Stimulated activated CD4-positive, alpha-beta T cell treated with anti-CD3 and anti-CD28 coated beads, Interleukin-2, amount 100 ng/mL, for 48 hours (primary cell): ENCODE data around the gene PEX14.

Experiments used
- DNase-seq, 2 donors: peaks; one replicate each; pipeline ENCODE4 v3.0.0-alpha.2; 2020

The PEX14 gene

GRCh38 chr1:10601342-10602070 lies 126.8 kb downstream of the PEX14 start:
- DNase-seq, result no peak

DNA sequence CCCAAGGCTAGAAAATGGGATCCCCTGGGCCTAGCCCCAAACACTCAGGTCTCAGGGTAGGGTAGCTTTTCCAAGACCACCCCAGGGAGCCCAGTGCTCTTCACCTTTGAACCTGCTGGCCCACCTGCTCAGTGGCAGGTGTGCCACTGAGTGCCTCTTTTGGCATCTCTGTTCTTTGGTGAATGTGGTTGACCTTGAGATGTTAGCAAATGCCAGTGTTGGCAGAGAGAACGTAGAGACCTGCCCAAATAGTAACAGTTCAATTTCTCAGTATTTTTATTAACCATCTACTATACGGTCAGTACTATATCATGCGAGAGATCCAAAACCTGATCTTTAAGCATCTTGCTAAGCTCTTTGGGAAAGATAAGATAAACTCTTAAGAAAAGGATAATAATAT lies 128.2 kb downstream of the PEX14 start:
- no peak for DNase-seq

- DNase-seq, result no peak
Measured at GRCh38 chr1:10604966-10605365, 130.2 kb downstream of the PEX14 start.

DNA sequence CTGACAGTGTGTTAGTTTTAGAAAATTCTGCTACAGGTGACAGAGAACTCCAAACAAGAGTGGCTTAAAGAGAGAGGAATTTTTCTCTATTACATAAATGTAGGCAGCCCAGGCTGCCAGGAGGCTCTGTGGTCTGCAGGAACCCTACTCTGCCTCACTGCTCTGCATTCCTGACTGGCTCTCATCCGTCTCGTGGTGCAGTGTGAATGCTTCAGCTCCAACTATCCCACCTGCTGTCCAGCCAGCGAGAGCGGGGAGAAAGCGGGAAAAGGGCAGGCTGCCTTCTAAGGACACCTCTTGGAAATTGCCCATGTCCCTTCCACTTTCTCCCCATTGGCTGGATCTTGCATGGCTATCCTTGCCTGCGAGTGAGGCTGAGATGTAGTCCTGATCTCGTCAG lies 131.3 kb downstream of the PEX14 start:
- DNase-seq, result no peak

DNA sequence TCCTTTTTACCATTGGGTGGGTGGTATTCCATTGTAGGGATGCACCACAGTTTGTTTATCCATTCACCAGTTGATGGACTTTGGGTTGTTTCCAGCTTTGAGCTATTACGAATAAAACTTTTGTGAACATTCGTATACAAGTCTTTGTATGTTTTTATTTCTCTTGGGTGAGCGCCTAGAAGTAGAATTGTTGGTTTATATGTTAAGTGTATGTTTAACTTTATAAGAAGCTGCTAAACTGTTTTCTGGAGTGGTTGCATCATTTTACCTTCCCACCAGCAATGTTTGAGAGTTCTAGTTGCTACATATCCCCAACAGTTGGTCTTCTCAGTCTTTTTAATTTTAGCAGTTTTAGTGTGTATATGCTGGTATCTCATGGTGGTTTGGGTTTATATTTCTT lies 132.5 kb downstream of the PEX14 start:
- DNase-seq, result no peak

DNA sequence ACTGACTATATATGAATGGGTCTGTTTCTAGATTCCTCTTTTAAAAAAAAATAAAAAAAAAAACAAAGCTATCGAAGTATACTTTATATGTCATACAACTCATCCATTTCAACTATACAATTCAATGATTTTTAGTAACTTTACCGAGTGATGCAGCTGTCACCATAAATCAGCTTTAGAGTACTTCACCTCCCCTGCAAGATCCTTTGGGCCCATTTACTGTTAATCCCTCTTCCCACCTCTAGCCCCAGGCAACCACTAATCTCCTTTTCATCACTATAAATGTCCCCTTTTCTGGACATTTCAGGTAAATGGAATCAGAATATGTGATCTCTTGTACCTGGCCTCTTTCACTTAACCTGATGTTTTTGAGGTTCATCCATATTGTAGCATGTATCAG lies 133.9 kb downstream of the PEX14 start:
- no peak for DNase-seq

DNA sequence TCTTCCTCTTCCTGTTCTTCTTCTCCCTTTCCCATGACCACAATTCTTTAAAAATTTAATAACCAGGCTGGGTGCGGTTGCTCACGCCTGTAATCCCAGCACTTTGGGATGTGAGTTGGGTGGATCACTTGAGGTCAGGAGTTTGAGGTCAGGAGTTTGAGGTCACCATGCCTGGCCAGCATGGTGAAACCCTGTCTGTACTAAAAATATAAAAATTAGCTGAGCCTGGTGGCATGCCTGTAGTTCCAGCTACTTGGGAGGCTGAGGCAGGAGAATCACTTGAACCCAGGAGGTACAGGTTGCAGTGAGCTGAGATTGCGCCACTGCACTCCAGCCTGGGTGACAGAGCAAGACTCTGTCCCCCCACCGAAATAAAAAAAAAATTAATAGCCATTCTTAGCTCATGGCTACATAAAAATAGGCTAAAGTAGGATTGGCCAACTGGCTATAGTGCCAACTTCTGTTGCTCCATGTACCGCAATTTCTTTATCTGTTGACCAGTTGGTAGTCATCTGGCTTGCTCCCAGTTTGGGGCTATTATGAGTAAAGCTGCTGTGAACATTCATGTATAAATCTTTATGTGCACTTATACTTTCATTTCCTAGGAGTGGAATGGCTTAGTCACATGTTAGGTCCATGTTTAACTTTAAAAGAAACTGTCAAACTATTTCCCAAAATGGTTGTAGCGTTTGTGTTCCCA lies 136.3 kb downstream of the PEX14 start:
- no peak for DNase-seq

- no peak for DNase-seq
Measured at GRCh38 chr1:10612436-10613160, 137.8 kb downstream of the PEX14 start.

DNA sequence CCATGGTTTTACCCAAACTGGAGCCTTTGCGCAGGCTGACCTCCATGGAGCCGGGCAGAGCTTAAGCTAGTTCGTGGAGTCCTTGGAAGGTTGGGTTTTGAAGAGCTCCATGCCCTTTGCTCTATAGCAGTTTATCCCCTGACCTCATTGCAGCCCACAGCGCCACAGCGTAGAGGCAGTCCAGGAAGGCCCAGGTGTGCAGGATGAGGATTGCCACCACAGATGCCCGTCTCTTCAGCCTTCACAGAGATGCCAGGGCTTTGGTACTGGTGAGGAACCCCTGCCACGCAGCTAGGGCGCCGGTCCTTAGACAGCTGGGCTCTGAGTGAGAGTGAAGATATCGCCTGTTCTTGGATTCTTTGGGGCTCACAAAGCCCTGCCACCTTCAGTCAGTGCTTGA lies 138.6 kb downstream of the PEX14 start:
- no peak for DNase-seq

GRCh38 chr1:10613861-10614260 lies 139.1 kb downstream of the PEX14 start:
- DNase-seq, result no peak

DNA sequence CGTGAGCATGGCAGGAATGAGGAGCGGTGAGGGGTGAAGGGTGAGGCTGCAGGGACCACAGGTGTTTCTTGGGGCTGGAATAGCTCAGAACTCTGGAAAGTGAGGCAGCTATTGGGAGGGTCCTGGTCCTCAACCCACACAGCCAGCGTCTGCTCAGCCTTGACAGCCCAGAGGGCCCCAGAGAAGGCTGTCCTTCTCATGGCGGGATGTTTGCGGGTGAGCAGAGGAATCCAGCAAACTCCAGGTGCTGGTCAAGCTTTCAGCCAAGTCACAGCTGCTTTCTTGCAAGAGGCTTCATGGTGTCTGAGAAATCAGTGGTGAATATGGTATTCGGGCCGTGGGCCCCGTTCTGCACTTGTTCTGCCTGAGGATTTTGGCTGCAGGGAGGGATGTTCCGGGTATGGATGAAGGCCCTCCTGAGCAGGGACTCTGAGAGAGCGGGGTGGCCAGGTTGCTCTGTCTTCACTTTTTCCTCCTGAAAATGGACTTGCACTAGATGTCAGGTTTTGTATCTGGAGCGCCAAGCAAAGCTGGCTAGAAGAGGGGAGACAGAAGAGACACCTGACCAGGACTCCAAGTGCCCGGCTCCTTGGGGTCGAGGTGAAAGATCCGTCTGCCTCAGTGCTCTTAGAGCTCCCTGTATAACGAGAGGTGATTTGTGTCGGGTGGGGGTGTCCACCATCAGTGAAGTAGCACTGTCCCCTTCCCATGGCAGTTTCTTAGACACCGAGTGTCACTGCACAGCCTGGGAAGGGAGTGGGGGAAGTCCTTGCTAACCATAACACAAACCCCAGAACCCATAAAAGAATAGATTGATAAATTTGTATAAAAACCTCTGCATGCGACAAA lies 139.9 kb downstream of the PEX14 start:
- no peak for DNase-seq

GRCh38 chr1:10615332-10615731 lies 140.6 kb downstream of the PEX14 start:
- no peak for DNase-seq

- DNase-seq, result no peak
Measured at GRCh38 chr1:10615932-10616671, 141.4 kb downstream of the PEX14 start.

DNA sequence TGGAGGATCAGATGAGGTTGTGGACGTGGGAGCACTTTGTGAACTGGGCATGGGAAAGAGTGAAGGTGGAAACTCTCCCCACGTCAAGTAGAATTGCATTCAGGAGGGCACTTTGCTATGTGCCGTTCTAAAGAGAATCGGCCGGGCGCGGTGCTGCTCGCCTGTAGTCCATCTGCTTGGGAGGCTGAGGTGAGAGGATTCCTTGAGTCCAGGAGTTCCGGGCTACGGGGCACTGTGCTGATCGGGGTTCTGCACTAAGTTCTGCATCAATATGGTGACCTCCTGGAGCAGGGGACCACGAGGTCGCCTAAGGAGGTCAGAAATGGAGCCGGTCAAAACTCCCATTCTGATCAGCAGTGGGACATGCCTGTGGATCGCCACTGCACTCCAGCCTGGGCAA lies 141.9 kb downstream of the PEX14 start:
- no peak for DNase-seq

DNA sequence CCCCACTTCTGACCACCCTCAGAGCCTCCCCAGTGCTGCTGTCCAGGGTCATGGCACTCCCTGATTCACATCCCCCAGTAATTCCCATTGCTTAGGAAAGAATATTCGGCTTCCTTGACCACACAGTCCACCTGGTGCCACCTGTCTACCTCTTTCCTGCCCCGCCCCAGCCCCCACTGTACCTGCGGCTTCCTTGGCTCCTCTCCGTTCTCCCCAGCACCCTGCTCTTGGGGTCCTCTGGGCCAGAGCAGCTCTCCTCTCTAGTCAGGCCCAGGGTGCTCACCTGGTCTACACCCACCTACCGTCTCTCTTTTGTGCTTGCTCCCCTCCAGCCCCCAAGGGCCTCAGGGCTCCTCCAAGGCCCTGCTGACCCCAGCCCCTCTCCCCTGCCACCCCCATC lies 142.6 kb downstream of the PEX14 start:
- DNase-seq, result no peak

- DNase-seq, result no peak
Measured at GRCh38 chr1:10617931-10618885, 143.5 kb downstream of the PEX14 start.

DNA sequence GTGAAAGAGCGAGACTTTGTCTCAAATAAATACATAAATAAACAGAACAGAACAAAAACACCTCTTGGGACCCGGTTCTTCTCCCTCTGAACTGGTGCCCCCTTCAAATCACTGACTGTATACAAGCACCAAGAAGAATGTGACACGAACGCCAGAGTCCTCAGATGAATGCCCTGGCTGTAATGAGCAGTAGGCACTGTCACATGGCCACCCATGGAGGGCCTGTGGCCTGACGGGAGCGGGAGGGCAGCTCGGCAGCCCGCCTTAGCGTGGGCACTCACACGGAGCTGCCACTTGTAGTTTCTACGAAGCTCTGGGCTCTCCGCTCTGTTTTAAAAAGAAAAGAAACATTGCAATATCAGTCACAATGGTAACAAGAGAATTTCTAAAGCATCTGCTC lies 146.0 kb downstream of the PEX14 start:
- no peak for DNase-seq

DNA sequence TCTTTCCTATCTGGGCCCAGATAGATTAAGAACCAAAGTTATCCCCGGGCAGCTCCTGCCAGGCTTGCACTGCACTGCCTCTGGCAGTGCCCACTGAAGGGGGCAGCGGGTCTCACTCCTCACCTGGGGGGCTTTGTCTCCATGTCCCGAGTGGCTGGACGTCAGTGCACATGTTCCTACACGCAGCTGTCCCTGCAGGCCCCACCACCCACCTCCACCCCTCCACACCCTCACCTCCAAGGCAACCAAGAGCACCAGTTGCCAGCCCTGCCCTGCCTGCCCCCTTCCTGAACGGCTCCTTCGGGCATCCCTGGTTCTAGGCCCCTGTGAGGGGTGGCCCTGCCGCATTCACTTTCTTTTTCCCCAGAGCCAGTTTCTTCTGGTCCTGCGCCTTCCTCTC lies 147.2 kb downstream of the PEX14 start:
- DNase-seq, result no peak

- no peak for DNase-seq
Measured at GRCh38 chr1:10622910-10623685, 148.3 kb downstream of the PEX14 start.

GRCh38 chr1:10623686-10624145 lies 149.0 kb downstream of the PEX14 start:
- no peak for DNase-seq
